Nephron progenitor cell (in vitro differentiated cells): ENCODE results near the gene CYP24A1.

Experiments
- DNase-seq: peaks from one replicate; pipeline ENCODE4 v3.0.0; 2021
- H3K27ac Mint-ChIP-seq: 2 replicates; pipeline ENCODE4 v1.8.0; 2021; ENCODE audit warnings: mild to moderate bottlenecking, moderate library complexity, mixed read lengths
- H3K27me3 Mint-ChIP-seq: 2 replicates; pipeline ENCODE4 v1.8.0; 2021; ENCODE audit warnings: mild to moderate bottlenecking, low read depth, mixed read lengths; ENCODE audit not compliant: poor library complexity
- H3K36me3 Mint-ChIP-seq: 2 replicates; pipeline ENCODE4 v1.8.0; 2021; ENCODE audit warnings: low read depth, mixed read lengths
- H3K4me1 Mint-ChIP-seq: 2 replicates; pipeline ENCODE4 v1.8.0; 2021; ENCODE audit warnings: mixed read lengths
- H3K4me3 Mint-ChIP-seq: 2 replicates; pipeline ENCODE4 v1.8.0; 2021; ENCODE audit warnings: mild to moderate bottlenecking, moderate library complexity, mixed read lengths
- H3K9me3 Mint-ChIP-seq: 2 replicates; pipeline ENCODE4 v1.8.0; 2021; ENCODE audit warnings: mild to moderate bottlenecking, moderate library complexity, mixed read lengths
- CTCF ChIP-seq: fragments of 200-600 bp; sonication (generic); IDR thresholded peaks from 2 replicates; pipeline ENCODE4 v1.5.0; 2021; ENCODE audit warnings: antibody characterized with exemption

The CYP24A1 gene

GRCh38 chr20:54149765-54150264, 24.0 kb downstream of the CYP24A1 start:
- no peak for DNase-seq
- Mint-ChIP-seq H3K36me3 (no peaks in the 10 kb centered on the region), H3K9me3 (no peaks in the 10 kb centered on the region), H3K4me1 (peaks cover 15% of the 10 kb centered on the region), H3K27me3 (peaks cover 3% of the 10 kb centered on the region), H3K4me3 (no peak overlapping the region), H3K27ac (no peak overlapping the region)
- no peak for TF ChIP-seq CTCF

GRCh38 chr20:54148947-54149764, 24.6 kb downstream of the CYP24A1 start:
- Mint-ChIP-seq H3K36me3 (no peaks in the 10 kb centered on the region), H3K4me3 (no peak overlapping the region), H3K9me3 (no peaks in the 10 kb centered on the region), H3K27me3 (peaks cover 3% of the 10 kb centered on the region), H3K4me1 (peaks cover 15% of the 10 kb centered on the region), H3K27ac (no peak overlapping the region)
- DNase-seq = no peak
- no peak for TF ChIP-seq CTCF

- H3K27ac Mint-ChIP-seq = peak overlapping the region; percentile 67
- H3K9me3 Mint-ChIP-seq = peaks cover under 1% of the 10 kb centered on the region
- no peak overlapping the region for H3K4me3 Mint-ChIP-seq
- no peaks in the 10 kb centered on the region for H3K36me3 Mint-ChIP-seq
- peaks cover 9% of the 10 kb centered on the region for H3K4me1 Mint-ChIP-seq
- no peak for DNase-seq
- H3K27me3 Mint-ChIP-seq = peaks cover 3% of the 10 kb centered on the region
- no peak for TF ChIP-seq CTCF
These were observed 27.1 kb downstream of the CYP24A1 start for GRCh38 chr20:54146672-54147071.

- no peak for TF ChIP-seq CTCF
- Mint-ChIP-seq H3K9me3 (peaks cover 8% of the 10 kb centered on the region), H3K27me3 (peaks cover 6% of the 10 kb centered on the region)
These were observed 28.9 kb downstream of the CYP24A1 start for GRCh38 chr20:54144847-54145414.

GRCh38 chr20:54140927-54141566, 32.7 kb downstream of the CYP24A1 start:
- DNase-seq = no peak
- no peaks in the 10 kb centered on the region for H3K4me1 Mint-ChIP-seq
- TF ChIP-seq CTCF = no peak
- H3K27me3 Mint-ChIP-seq = peaks cover 6% of the 10 kb centered on the region
- H3K4me3 Mint-ChIP-seq = no peak overlapping the region
- no peak overlapping the region for H3K27ac Mint-ChIP-seq
- no peaks in the 10 kb centered on the region for H3K36me3 Mint-ChIP-seq
- peaks cover 8% of the 10 kb centered on the region for H3K9me3 Mint-ChIP-seq

More at GRCh38 chr20:54144847-54145414, 28.9 kb downstream of the CYP24A1 start:
- no peak overlapping the region for H3K4me3 Mint-ChIP-seq
- peaks cover 9% of the 10 kb centered on the region for H3K4me1 Mint-ChIP-seq
- no peak for DNase-seq
- no peak overlapping the region for H3K27ac Mint-ChIP-seq
- no peaks in the 10 kb centered on the region for H3K36me3 Mint-ChIP-seq
